PC-9 (cell line): ENCODE results near the gene CCM2L. TPM values are rescaled to one million over a fixed set of nuclear protein-coding genes. Genes with fewer than 3 reads are reported as not detected.

ENCODE experiments used
- BruUV-seq: library from RNA; stranded (reverse); fragments of 400-500 nt; replicated peaks from 2 replicates; lab custom pipeline; 2021; lab: Mats Ljungman, UMichigan
- CTCF ChIA-PET: fragments of 300-600 bp; sonication (Branson Sonifier 250); formaldehyde crosslinking; loops from one replicate; lab custom pipeline; 2022; ENCODE audit warnings: antibody characterized with exemption; lab: Charles Lee
- POLR2A ChIA-PET: fragments of 300-600 bp; sonication (Branson Sonifier 250); formaldehyde crosslinking; loops from one replicate; lab custom pipeline; 2022; ENCODE audit warnings: antibody characterized with exemption; ENCODE audit not compliant: unreplicated experiment; lab: Charles Lee
- DNase-seq, 2 experiments: peaks; one replicate each; pipeline versions ENCODE4 v3.0.0 to v3.0.0-alpha.2; 2015 to 2022; ENCODE audit warnings: mixed read lengths in 1 of 2
- H2AFZ ChIP-seq: fragments of 200-600 bp; sonication (generic); 2 replicates; pipeline ENCODE4 v1.8.1; 2017; ENCODE audit warnings: antibody characterized with exemption
- H3F3A ChIP-seq: fragments of 200-600 bp; sonication (generic); 2 replicates; pipeline ENCODE4 v1.8.1; 2017; ENCODE audit warnings: antibody characterized with exemption, mild to moderate bottlenecking, low read depth; ENCODE audit not compliant: insufficient read depth
- H3K27ac ChIP-seq: fragments of 200-600 bp; sonication (generic); 2 replicates; pipeline ENCODE4 v1.6.1; 2016; ENCODE audit warnings: mixed run types
- H3K27me3 ChIP-seq: fragments of 200-600 bp; sonication (generic); 2 replicates; pipeline ENCODE4 v1.6.1; 2016; ENCODE audit warnings: low read depth, mixed run types; ENCODE audit not compliant: insufficient read depth
- H3K36me3 ChIP-seq: fragments of 200-600 bp; sonication (generic); 2 replicates; pipeline ENCODE4 v1.6.1; 2016; ENCODE audit warnings: low read depth, mixed run types
- H3K4me1 ChIP-seq: fragments of 200-600 bp; sonication (generic); replicated peaks from 2 replicates; pipeline ENCODE4 v1.6.1; 2016; ENCODE audit warnings: mixed run types; ENCODE audit not compliant: insufficient read depth
- H3K4me2 ChIP-seq: fragments of 200-600 bp; sonication (generic); 2 replicates; pipeline ENCODE4 v1.6.1; 2017; ENCODE audit warnings: mixed run types
- H3K4me3 ChIP-seq: fragments of 200-600 bp; sonication (generic); 2 replicates; pipeline ENCODE4 v1.6.1; 2016; ENCODE audit warnings: mixed run types
- H3K79me2 ChIP-seq: fragments of 200-600 bp; sonication (generic); 2 replicates; pipeline ENCODE4 v1.6.1; 2017; ENCODE audit warnings: low read depth, mixed run types
- H3K9me2 ChIP-seq: fragments of 200-600 bp; sonication (generic); 2 replicates; pipeline ENCODE4 v1.8.1; 2017; ENCODE audit warnings: mild to moderate bottlenecking; ENCODE audit not compliant: insufficient read depth
- H3K9me3 ChIP-seq: fragments of 200-600 bp; sonication (generic); 2 replicates; pipeline ENCODE4 v1.8.1; 2016; ENCODE audit warnings: low read depth; ENCODE audit not compliant: insufficient read depth
- H4K20me1 ChIP-seq: fragments of 200-600 bp; sonication (generic); 2 replicates; pipeline ENCODE4 v1.8.1; 2017; ENCODE audit not compliant: insufficient read depth
- EZH2 ChIP-seq: fragments of 200-600 bp; sonication (generic); IDR thresholded peaks from 2 replicates; pipeline ENCODE4 v1.8.0; 2017; ENCODE audit warnings: antibody characterized with exemption, low read depth
- intact Hi-C: fragments of 100-400 bp; cut with micrococcal nuclease; formaldehyde crosslinking; loops from one replicate; pipeline ENCODE4 v1.10.0; 2022; ENCODE audit not compliant: unreplicated experiment
- total RNA-seq: library from RNA; stranded (reverse); gene quantifications from 2 replicates; pipeline ENCODE4 v1.2.3, GENCODE V29; 2021
- TF ChIP-seq, protein P1 (sequence below): fragments of 200-600 bp; sonication (generic); conservative IDR thresholded peaks from 2 replicates; pipeline ENCODE4 v1.6.1; 2017; ENCODE audit warnings: mixed run types, antibody characterized with exemption, mild to moderate bottlenecking, moderate library complexity

Gene CCM2L
- total RNA-seq, 1 experiment from 2014 or later, result 0.31 TPM

- Histone ChIP-seq H3K27me3 (peaks cover 80% of the 10 kb centered on the region), H4K20me1 (no peaks in the 10 kb centered on the region; the same call in 1 of the 2 replicates), H3F3A (no peaks in the 10 kb centered on the region), H2AFZ (no peak overlapping the region), H3K4me3 (no peak overlapping the region), H3K27ac (no peak overlapping the region), H3K4me2 (no peak overlapping the region), H3K9me2 (no peaks in the 10 kb centered on the region), H3K36me3 (no peaks in the 10 kb centered on the region), H3K9me3 (no peaks in the 10 kb centered on the region), H3K79me2 (no peaks in the 10 kb centered on the region), H3K4me1 (no peaks in the 10 kb centered on the region)
- BruUV-seq, result no TSS peak
- CTCF ChIA-PET, result no interaction called here
- TF ChIP-seq EZH2, result no peak
- TF ChIP-seq, protein P1, sequence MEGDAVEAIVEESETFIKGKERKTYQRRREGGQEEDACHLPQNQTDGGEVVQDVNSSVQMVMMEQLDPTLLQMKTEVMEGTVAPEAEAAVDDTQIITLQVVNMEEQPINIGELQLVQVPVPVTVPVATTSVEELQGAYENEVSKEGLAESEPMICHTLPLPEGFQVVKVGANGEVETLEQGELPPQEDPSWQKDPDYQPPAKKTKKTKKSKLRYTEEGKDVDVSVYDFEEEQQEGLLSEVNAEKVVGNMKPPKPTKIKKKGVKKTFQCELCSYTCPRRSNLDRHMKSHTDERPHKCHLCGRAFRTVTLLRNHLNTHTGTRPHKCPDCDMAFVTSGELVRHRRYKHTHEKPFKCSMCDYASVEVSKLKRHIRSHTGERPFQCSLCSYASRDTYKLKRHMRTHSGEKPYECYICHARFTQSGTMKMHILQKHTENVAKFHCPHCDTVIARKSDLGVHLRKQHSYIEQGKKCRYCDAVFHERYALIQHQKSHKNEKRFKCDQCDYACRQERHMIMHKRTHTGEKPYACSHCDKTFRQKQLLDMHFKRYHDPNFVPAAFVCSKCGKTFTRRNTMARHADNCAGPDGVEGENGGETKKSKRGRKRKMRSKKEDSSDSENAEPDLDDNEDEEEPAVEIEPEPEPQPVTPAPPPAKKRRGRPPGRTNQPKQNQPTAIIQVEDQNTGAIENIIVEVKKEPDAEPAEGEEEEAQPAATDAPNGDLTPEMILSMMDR, result no peak
- no peak for DNase-seq
- intact Hi-C loops, result no loop called here
- POLR2A ChIA-PET, result interaction anchor here (0.7 kb wide), 1 partner anchor 506 kb away, joined by 4 read pairs; no protein-coding TSS in a partner anchor
Measured at GRCh38 chr20:32007787-32008616, 2.2 kb upstream of the CCM2L start.

- no peak overlapping the region for H3K4me3 ChIP-seq
- TF ChIP-seq, protein P1, result no peak
- TF ChIP-seq EZH2, result no peak
- no peaks in the 10 kb centered on the region for H3K36me3 ChIP-seq
- no TSS peak for BruUV-seq
- peaks cover 77% of the 10 kb centered on the region for H3K27me3 ChIP-seq
- H3K79me2 ChIP-seq, result no peaks in the 10 kb centered on the region
- intact Hi-C loops, result no loop called here
- no peaks in the 10 kb centered on the region for H3K4me1 ChIP-seq
- no peaks in the 10 kb centered on the region for H3K9me3 ChIP-seq
- no peaks in the 10 kb centered on the region; the same call in 1 of the 2 replicates for H4K20me1 ChIP-seq
- no peaks in the 10 kb centered on the region for H3F3A ChIP-seq
- H3K4me2 ChIP-seq, result no peak overlapping the region
- no peaks in the 10 kb centered on the region for H3K9me2 ChIP-seq
- ChIA-PET POLR2A (no interaction called here), CTCF (no interaction called here)
- no peak overlapping the region for H2AFZ ChIP-seq
- H3K27ac ChIP-seq, result no peak overlapping the region
- no peak for DNase-seq
Measured at GRCh38 chr20:32009564-32009963, 674 bp upstream of the CCM2L start.

DNA sequence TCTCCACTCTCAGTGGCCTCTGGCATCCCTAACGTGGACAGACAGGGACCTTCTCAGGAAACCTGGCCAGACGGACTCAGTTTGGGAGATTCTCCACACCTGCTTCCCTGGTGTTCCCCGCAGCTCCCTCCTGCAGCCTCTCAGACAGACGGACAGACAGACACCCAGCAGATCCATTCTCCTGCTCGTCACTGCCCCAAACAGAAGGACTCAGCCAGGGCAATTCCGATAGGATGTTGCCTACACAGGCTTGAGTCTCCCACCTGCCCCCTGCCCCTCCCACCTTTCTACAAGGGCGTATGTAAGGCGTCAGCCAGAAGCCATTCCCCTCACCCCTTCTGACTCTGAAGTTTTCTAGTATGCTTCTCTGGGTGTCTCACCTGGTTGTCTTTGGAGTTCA lies 428 bp downstream of the CCM2L start:
- Histone ChIP-seq H3K9me3 (no peaks in the 10 kb centered on the region), H3K4me2 (no peak overlapping the region), H3K79me2 (no peaks in the 10 kb centered on the region), H3K9me2 (no peaks in the 10 kb centered on the region), H3F3A (no peaks in the 10 kb centered on the region), H3K4me3 (no peak overlapping the region), H3K27ac (no peak overlapping the region), H3K4me1 (no peaks in the 10 kb centered on the region), H3K36me3 (no peaks in the 10 kb centered on the region), H3K27me3 (peaks cover 80% of the 10 kb centered on the region), H4K20me1 (no peaks in the 10 kb centered on the region), H2AFZ (no peak overlapping the region)
- no peak for TF ChIP-seq EZH2
- TF ChIP-seq, protein P1, result no peak
- no peak for DNase-seq
- ChIA-PET POLR2A (no interaction called here), CTCF (no interaction called here)
- intact Hi-C loops, result no loop called here
- BruUV-seq, result no TSS peak
